IPS-NIHi7 (cell line): ENCODE results near the gene CBFA2T3.

Experiments used
- DNase-seq: peaks from one replicate; pipeline ENCODE4 v3.0.0; 2012; ENCODE audit warnings: mixed read lengths; ENCODE audit errors: extremely low spot score

The CBFA2T3 gene

GRCh38 chr16:88840600-88841215 lies 136.3 kb downstream of the CBFA2T3 start:
- no peak for DNase-seq

GRCh38 chr16:88839745-88840599 lies 137.0 kb downstream of the CBFA2T3 start:
- DNase-seq: no peak

- DNase-seq: no peak
Measured at GRCh38 chr16:88839026-88839529, 137.9 kb downstream of the CBFA2T3 start.

- no peak for DNase-seq
Measured at GRCh38 chr16:88838566-88838965, 138.4 kb downstream of the CBFA2T3 start.

GRCh38 chr16:88837806-88838205 lies 139.2 kb downstream of the CBFA2T3 start:
- DNase-seq: no peak

GRCh38 chr16:88836791-88837190 lies 140.2 kb downstream of the CBFA2T3 start:
- no peak for DNase-seq

GRCh38 chr16:88835818-88836217 lies 141.2 kb downstream of the CBFA2T3 start:
- no peak for DNase-seq

GRCh38 chr16:88835383-88835782 lies 141.6 kb downstream of the CBFA2T3 start:
- no peak for DNase-seq

- no peak for DNase-seq
Measured at GRCh38 chr16:88834670-88835069, 142.3 kb downstream of the CBFA2T3 start.

- no peak for DNase-seq
Measured at GRCh38 chr16:88833086-88833485, 143.9 kb downstream of the CBFA2T3 start.

- DNase-seq: peak; percentile 33
Measured at GRCh38 chr16:88831838-88832237, 145.2 kb downstream of the CBFA2T3 start.

GRCh38 chr16:88830783-88831182 lies 146.2 kb downstream of the CBFA2T3 start:
- no peak for DNase-seq

GRCh38 chr16:88830258-88830657 lies 146.7 kb downstream of the CBFA2T3 start:
- DNase-seq: no peak

GRCh38 chr16:88828711-88829110 lies 148.3 kb downstream of the CBFA2T3 start:
- no peak for DNase-seq

GRCh38 chr16:88827727-88828126 lies 149.3 kb downstream of the CBFA2T3 start:
- DNase-seq: no peak

- DNase-seq: no peak
Measured at GRCh38 chr16:88826070-88826840, 150.8 kb downstream of the CBFA2T3 start.

GRCh38 chr16:88825146-88825545 lies 151.9 kb downstream of the CBFA2T3 start:
- no peak for DNase-seq
